OCI-LY1 (cell line): ENCODE results near the gene TPRX1.

Experiments
- H2AFZ ChIP-seq: fragments of 200-600 bp; sonication (generic), shearing (Covaris generic); 2 replicates; pipeline ENCODE4 v1.6.0; 2014; ENCODE audit warnings: antibody characterized with exemption, mild to moderate bottlenecking, low read length
- H3F3A ChIP-seq: fragments of 200-600 bp; sonication (generic), shearing (Covaris generic); 2 replicates; pipeline ENCODE4 v1.6.0; 2014; ENCODE audit warnings: mild to moderate bottlenecking, antibody characterized with exemption, low read length, moderate library complexity; ENCODE audit not compliant: insufficient read depth
- H3K27ac ChIP-seq: fragments of 200-600 bp; sonication (generic); 2 replicates; pipeline ENCODE4 v1.5.1; 2014; ENCODE audit warnings: low read length, mixed run types, mild to moderate bottlenecking, low read depth; ENCODE audit not compliant: poor library complexity, severe bottlenecking
- H3K27me3 ChIP-seq: fragments of 200-600 bp; sonication (generic); 2 replicates; pipeline ENCODE4 v1.6.0; 2014; ENCODE audit warnings: antibody characterized with exemption, mild to moderate bottlenecking, low read length, moderate library complexity; ENCODE audit not compliant: insufficient read depth
- H3K36me3 ChIP-seq: fragments of 200-600 bp; sonication (generic); 2 replicates; pipeline ENCODE4 v1.6.1; 2014; ENCODE audit warnings: mild to moderate bottlenecking, antibody characterized with exemption, low read length, moderate library complexity, mixed read lengths; ENCODE audit not compliant: insufficient read depth
- H3K4me1 ChIP-seq: fragments of 200-600 bp; sonication (generic); 2 replicates; pipeline ENCODE4 v1.5.1; 2014; ENCODE audit warnings: mild to moderate bottlenecking, low read length, moderate library complexity; ENCODE audit not compliant: insufficient read depth, severe bottlenecking
- H3K4me2 ChIP-seq: fragments of 200-600 bp; sonication (generic), shearing (Covaris generic); 2 replicates; pipeline ENCODE4 v1.6.1; 2014; ENCODE audit warnings: low read length
- H3K4me3 ChIP-seq: fragments of 200-600 bp; sonication (generic); 2 replicates; pipeline ENCODE4 v1.5.1; 2014; ENCODE audit warnings: low read length, low read depth, mild to moderate bottlenecking, mixed read lengths; ENCODE audit not compliant: poor library complexity, severe bottlenecking
- H3K79me2 ChIP-seq: fragments of 200-600 bp; shearing (Covaris generic); 2 replicates; pipeline ENCODE4 v1.6.1; 2016; ENCODE audit warnings: mixed run types, low read length, mixed read lengths; ENCODE audit not compliant: insufficient read depth
- H3K9ac ChIP-seq: fragments of 200-600 bp; sonication (generic), shearing (Covaris generic); 2 replicates; pipeline ENCODE4 v1.6.1; 2014; ENCODE audit warnings: mild to moderate bottlenecking, low read length, mixed read lengths
- H3K9me2 ChIP-seq: fragments of 200-600 bp; sonication (generic), shearing (Covaris generic); 2 replicates; pipeline ENCODE4 v1.6.1; 2014; ENCODE audit warnings: low read depth, mild to moderate bottlenecking, low read length, mixed read lengths
- H3K9me3 ChIP-seq: fragments of 200-600 bp; shearing (Covaris generic); 2 replicates; pipeline ENCODE4 v1.6.1; 2014; ENCODE audit warnings: low read length, mixed read lengths
- H4K20me1 ChIP-seq: fragments of 200-600 bp; sonication (generic), shearing (Covaris generic); 2 replicates; pipeline ENCODE4 v1.6.0; 2016; ENCODE audit warnings: mild to moderate bottlenecking, low read length; ENCODE audit not compliant: insufficient read depth
- CTCF ChIP-seq: fragments of 200-600 bp; sonication (generic), shearing (Covaris generic); IDR thresholded peaks from 2 replicates; pipeline ENCODE4 v1.5.1; 2017; ENCODE audit warnings: mild to moderate bottlenecking, antibody characterized with exemption, low read length, moderate library complexity, mixed read lengths
- EZH2 ChIP-seq: fragments of 200-600 bp; sonication (generic), shearing (Covaris generic); IDR thresholded peaks from 2 replicates; pipeline ENCODE4 v1.8.0; 2017; ENCODE audit warnings: borderline replicate concordance, mixed run types, mild to moderate bottlenecking, antibody characterized with exemption, low read length, moderate library complexity, mixed read lengths

Gene TPRX1

DNA sequence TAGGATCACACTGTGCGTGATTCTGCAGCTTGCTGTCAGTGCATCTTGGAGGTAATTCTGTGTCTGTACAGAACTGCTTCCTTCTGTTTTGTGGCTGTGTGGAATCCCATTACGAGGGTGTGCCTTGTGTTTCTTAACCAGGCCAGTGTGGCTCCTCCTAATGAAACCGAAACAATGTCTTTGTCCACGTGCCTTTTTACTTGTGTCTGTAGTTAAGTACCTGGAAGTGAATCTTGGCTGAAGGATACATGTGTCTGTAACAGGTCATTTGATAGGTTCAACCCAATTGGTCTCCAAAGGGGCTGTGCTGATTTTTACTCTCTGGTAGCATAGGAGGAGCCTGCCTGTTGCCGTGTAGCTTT lies 45.9 kb downstream of the TPRX1 start:
- no peaks in the 10 kb centered on the region for H3F3A ChIP-seq
- no peak overlapping the region for H2AFZ ChIP-seq
- peaks cover 59% of the 10 kb centered on the region for H3K36me3 ChIP-seq
- H3K27me3 ChIP-seq = no peaks in the 10 kb centered on the region
- H3K27ac ChIP-seq = no peak overlapping the region
- no peaks in the 10 kb centered on the region for H3K4me1 ChIP-seq
- no peaks in the 10 kb centered on the region for H3K9me2 ChIP-seq
- H3K4me3 ChIP-seq = no peak overlapping the region
- H3K9me3 ChIP-seq = no peaks in the 10 kb centered on the region
- no peaks in the 10 kb centered on the region for H4K20me1 ChIP-seq
- H3K79me2 ChIP-seq = no peaks in the 10 kb centered on the region
- H3K9ac ChIP-seq = no peak overlapping the region
- no peak overlapping the region for H3K4me2 ChIP-seq
- no peak for TF ChIP-seq EZH2
- TF ChIP-seq CTCF = no peak

GRCh38 chr19:47757617-47758442 lies 46.5 kb downstream of the TPRX1 start:
- Histone ChIP-seq H3K4me1 (no peaks in the 10 kb centered on the region), H4K20me1 (no peaks in the 10 kb centered on the region), H3K9me3 (no peaks in the 10 kb centered on the region), H2AFZ (no peak overlapping the region), H3K27me3 (no peaks in the 10 kb centered on the region), H3K9ac (no peak overlapping the region), H3K9me2 (no peaks in the 10 kb centered on the region), H3K27ac (no peak overlapping the region), H3K79me2 (no peaks in the 10 kb centered on the region), H3K36me3 (peaks cover 65% of the 10 kb centered on the region), H3F3A (no peaks in the 10 kb centered on the region), H3K4me3 (no peak overlapping the region), H3K4me2 (no peak overlapping the region)
- TF ChIP-seq CTCF = no peak
- TF ChIP-seq EZH2 = no peak

DNA sequence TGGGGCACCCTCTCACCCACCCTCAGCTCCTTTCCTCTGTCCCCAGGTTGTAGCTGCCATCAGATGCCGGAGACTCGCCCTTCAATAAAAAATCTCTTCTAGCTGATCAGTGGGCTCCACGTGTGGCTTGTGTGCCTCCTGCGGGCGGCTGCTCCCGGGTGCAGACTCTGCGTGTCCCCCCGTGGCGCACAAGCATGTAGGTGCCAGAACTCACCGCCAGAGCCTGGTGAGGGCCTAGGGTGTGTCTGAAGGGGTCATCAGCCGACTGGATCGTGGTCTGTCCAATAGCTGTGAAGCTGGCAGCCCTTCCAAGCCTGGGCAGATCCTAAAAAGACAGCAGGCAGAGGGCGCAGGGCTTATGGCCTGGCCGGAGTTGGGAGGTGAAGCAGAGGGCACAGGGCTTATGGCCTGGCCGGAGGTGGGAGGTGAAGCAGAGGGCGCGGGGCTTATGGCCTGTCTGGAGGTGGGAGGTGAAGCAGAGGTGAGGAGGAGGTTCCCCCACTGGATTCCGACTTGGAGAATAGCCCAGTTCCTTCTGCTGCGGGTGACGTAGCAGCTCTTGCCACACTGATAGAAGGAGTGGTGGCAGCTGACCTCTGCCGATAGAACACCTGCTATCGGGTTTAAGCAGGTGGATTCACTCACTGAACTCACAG lies 47.3 kb downstream of the TPRX1 start:
- H3K27ac ChIP-seq = no peak overlapping the region
- no peaks in the 10 kb centered on the region for H3K9me3 ChIP-seq
- no peaks in the 10 kb centered on the region for H3K9me2 ChIP-seq
- H3F3A ChIP-seq = no peaks in the 10 kb centered on the region
- no peaks in the 10 kb centered on the region for H3K27me3 ChIP-seq
- TF ChIP-seq CTCF (no peak), EZH2 (no peak)
- no peaks in the 10 kb centered on the region for H3K79me2 ChIP-seq
- no peaks in the 10 kb centered on the region for H4K20me1 ChIP-seq
- peaks cover 72% of the 10 kb centered on the region for H3K36me3 ChIP-seq
- H3K4me1 ChIP-seq = no peaks in the 10 kb centered on the region
- H3K9ac ChIP-seq = no peak overlapping the region
- no peak overlapping the region for H3K4me2 ChIP-seq
- H3K4me3 ChIP-seq = no peak overlapping the region
- H2AFZ ChIP-seq = no peak overlapping the region
